Epithelial cell of esophagus (primary cell): ENCODE measurements around the gene IL1R2.

ENCODE experiments used
- DNase-seq: peaks from one replicate; pipeline ENCODE4 v3.0.0; 2010; ENCODE audit warnings: low read depth
- H3K4me3 ChIP-seq: 2 replicates; pipeline ENCODE4 v1.5.1; 2011; ENCODE audit warnings: mild to moderate bottlenecking, low read length, control low read depth
- CTCF ChIP-seq: IDR thresholded peaks from 2 replicates; pipeline ENCODE4 v1.5.1; 2011; ENCODE audit warnings: low read depth, mild to moderate bottlenecking, low read length, control low read depth, inconsistent platforms; ENCODE audit not compliant: insufficient read depth; ENCODE audit errors: missing control alignments

The IL1R2 gene

GRCh38 chr2:102073168-102073724, 81.5 kb downstream of the IL1R2 start:
- no peak for TF ChIP-seq CTCF
- H3K4me3 ChIP-seq = no peak overlapping the region
- no peak for DNase-seq

GRCh38 chr2:102074152-102074783, 82.5 kb downstream of the IL1R2 start:
- TF ChIP-seq CTCF = no peak
- DNase-seq = no peak
- no peak overlapping the region for H3K4me3 ChIP-seq

GRCh38 chr2:102075479-102075878, 83.7 kb downstream of the IL1R2 start:
- DNase-seq = no peak
- no peak for TF ChIP-seq CTCF
- no peak overlapping the region for H3K4me3 ChIP-seq

- no peak overlapping the region for H3K4me3 ChIP-seq
- no peak for DNase-seq
- no peak for TF ChIP-seq CTCF
These were observed 84.8 kb downstream of the IL1R2 start for GRCh38 chr2:102076512-102076911.
